HG03039 (cell line): ENCODE measurements around the gene SLC30A4.
"Not testable (repeated sequence)": the region's sequence is repeated elsewhere in the genome, so short reads cannot be mapped to it uniquely, and the experiment has no call there.

Source experiments
- ATAC-seq: cut with Tn5 transposase; IDR thresholded peaks from one replicate; pipeline ENCODE4 v1.9.1; 2021; ENCODE audit warnings: mild to moderate bottlenecking, moderate library complexity; ENCODE audit not compliant: unreplicated experiment

The SLC30A4 gene, protein sequence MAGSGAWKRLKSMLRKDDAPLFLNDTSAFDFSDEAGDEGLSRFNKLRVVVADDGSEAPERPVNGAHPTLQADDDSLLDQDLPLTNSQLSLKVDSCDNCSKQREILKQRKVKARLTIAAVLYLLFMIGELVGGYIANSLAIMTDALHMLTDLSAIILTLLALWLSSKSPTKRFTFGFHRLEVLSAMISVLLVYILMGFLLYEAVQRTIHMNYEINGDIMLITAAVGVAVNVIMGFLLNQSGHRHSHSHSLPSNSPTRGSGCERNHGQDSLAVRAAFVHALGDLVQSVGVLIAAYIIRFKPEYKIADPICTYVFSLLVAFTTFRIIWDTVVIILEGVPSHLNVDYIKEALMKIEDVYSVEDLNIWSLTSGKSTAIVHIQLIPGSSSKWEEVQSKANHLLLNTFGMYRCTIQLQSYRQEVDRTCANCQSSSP

DNA sequence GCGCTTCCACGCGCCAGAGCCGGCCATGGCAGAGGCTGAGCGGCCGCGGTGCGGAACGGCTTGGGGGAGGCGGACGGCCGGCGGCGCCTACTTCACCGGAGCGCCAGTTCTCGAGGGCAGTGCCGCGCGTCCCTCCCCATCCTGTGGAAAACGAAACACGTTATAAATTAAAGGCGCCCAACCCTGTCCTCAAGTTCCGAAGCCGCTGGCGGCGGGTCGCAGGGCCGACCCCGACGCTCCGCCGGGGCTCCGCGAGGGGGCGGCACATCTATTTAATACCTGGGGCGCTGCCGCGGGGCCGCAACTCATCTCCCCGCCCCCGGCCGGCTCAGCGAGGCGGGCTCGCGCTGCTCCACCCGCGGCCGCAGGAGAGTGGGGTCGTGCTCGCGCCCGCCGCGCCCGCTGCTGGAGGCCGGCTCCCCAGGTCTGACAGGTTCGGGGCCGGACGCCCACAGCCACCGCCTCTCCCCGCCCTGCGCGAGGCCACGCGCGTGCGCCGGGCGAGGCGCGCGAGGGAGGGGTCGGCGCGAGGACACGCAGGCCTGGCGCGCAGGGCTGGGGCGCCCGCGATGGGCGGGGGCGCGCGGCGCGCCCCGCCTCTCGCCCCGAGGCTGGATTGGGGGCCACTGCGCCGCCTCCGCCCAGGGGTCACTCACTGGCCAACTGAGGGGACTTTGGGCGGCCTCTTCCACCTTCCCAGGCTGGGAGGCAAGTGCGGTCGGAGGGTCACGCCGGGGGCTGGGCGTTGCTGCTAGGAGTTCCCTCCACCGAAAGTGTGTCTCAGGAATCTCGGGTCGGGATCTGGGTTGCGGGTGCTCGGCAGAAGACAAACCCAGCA is at the start of gene SLC30A4:
Gene SLC30A4 (minus strand): TSS at position 428 of the 838 bp plus-strand sequence. CDS start 401 bp downstream, at position 27.
- ATAC-seq, result peak; percentile 78

DNA sequence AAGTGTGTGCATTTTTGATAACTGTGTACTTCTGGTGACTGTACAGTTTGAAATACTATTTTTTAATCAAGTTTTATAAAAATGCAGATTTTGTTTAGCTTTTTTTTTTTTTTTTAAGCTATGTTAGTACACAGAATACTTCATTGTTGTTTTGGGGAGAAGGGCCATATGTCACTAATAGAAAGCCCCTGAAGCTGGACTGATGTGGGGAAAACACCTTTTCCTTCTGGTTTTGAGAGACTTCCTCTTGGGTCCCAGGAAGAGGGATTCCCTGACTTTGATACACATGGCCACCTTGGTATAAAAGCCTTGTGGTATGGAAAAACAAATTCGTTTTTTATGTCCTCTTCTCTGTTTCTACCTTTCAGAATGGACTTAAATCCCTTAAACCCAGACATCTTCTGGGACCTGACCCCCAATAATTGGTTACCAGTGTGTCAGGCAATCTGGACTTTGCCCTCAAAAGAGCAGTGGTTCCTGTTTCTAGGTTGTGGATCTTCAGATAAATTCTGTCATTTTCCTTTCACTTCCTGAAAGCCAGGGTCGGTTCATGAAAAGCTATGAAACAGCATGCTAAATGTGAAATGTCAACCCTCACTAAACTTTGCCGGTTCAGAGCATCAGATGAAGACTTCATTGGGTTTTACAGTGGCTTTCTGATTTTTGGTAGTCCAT is 33.5 kb upstream of the SLC30A4 start:
- no peak for ATAC-seq

DNA sequence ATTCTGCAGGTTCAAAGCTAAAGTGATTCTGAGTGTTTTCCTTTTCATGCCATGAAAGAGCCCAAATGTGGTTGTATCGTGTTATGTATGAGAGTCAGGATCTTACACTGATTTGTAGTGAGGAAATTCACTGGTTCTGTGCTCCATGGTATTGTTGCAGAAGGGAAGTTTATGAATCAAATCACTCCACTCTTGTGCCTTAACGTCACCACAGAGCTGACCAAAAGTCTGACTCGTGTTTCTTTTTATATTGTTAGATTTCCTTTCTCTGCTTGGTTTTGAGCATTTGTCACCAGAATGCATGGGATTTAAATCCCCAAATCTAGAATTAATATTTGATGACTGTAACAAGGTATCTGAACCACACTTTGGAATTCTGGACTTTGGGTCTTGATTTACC is 29.1 kb upstream of the SLC30A4 start:
- no peak for ATAC-seq

DNA sequence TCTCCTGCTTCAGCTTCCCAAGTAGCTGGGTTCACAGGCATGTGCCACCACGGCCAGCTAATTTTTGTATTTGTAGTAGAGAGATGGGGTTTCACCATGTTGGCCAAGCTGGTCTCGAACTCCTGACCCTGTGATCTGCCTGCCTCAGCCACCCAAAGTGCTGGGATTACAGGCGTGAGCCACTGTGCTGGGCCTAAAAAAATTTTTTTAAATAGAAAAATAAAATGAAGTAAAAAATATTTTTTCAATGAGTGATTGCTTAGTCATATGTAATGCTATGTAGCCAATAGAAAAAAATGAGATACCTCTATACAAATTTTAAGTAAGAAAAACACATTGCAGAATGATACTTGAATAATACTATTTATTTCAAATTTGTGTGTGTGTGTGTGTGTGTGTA is 27.9 kb upstream of the SLC30A4 start:
- no peak for ATAC-seq

DNA sequence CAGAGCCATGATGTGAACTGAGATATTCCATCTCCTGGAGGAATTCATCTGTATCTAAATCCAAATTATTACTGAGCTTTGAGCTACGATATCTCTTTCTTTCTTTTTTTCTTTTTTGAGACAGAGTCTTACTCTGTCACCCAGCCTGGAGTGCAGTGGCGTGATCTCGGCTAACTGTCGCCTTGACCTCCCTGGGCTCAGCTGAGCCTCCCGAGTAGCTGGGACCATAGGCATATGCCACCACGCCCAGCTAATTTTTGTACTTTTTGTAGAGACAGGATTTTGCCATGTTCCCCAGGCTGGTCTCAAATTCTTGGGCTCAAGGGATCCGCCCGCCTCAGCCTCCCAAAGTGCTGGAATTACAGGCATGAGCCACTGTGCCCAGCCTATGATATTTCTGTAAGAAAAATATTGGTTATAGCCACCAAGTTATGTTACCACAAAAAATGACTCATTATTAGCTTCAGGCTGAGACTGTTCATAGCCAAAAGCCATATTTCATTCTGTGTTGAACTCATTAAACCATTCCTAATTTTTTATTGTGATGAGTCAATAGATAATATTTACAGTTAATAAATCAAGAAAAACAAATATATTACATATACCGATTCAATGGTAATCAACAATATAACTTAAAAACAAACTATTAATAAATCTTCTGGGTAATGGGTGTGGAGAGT is 27.1 kb upstream of the SLC30A4 start:
- ATAC-seq, result no peak

DNA sequence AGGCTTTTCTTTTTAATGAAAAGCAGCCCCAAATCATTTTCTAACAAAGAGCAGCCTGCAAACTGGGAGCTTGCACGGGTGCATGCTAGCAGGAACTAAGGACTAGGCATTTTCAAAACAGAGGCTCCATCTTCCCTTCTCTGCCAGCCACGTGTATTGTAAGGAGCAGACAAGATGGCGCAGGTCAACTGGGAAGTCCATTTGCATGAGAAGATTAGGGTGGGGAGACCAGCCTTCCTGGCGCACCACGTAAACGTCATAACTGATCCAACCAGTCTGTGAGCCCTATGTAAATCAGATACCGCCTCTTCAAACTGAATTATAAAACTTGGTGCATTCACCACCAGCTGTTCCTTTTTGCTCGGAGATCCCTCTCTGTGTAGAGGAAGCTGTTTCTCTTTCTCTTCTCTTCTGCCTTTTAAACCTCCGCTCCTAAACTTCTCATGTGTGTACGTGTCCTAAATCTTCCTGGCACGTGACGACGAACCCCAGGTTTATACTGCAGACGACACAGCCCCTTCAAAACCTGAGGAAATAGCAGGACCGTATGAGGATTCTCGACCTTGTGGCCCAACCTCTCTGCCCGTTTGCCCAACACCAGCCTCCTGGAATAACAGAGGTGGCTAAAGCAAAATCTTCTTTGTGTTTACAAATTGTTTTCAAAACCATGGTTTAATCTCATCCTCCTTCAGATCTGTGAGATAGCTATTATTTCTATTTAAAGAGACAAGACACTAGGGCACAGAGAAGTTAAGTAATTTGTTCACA is 26.4 kb upstream of the SLC30A4 start:
- ATAC-seq, result no peak

DNA sequence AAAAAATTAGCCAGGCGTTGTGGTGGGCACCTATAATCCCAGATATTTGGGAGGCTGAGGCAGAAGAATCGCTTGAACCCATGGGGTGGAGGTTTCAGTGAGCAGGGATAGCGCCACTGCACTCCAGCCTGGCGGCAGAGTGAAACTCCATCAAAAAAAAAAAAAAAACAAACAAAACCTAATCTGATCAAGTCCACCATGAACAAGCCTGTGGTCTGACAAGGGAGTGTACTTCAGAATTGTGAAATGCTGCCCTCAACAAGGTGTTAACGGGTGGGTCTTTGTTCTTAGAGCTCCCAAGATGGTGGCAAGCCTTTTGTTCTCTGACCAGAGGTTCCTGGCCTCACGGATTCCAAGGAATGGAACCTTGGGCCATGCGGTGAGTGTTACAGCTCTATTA is 24.2 kb upstream of the SLC30A4 start:
- no peak for ATAC-seq

DNA sequence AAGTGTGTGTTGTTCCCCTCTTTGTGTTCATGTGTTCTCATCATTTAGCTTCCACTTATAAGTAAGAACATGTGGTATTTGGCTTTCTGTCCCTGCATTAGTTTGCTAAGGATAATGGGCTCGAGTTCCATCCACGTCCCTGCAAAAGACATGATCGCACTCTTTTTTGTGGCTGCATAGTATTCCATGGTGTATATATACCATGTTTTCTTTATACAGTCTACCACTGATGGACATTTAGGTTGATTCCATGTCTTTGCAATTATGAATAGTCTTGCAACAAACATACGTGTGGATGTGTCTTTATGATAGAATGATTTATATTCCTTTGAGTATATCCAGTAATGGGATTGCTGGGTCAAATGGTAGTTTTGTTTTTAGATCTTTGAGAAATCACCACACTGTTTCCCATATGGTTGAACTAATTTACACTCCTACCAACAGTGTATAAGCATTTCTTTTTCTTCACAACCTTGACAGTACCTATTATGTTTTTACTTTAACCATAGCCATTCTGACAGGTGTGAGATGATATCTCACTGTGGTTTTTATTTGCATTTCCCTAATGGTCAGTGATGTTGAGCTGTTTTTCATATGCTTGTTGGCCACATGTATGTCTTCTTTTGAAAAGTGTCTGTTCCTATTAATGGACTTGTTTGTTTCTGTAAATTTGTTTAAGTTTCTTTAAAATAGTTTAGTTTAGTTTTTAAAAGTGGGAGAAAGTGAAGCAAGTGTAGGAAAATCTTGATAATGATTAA is 21.9 kb upstream of the SLC30A4 start:
- no peak for ATAC-seq

DNA sequence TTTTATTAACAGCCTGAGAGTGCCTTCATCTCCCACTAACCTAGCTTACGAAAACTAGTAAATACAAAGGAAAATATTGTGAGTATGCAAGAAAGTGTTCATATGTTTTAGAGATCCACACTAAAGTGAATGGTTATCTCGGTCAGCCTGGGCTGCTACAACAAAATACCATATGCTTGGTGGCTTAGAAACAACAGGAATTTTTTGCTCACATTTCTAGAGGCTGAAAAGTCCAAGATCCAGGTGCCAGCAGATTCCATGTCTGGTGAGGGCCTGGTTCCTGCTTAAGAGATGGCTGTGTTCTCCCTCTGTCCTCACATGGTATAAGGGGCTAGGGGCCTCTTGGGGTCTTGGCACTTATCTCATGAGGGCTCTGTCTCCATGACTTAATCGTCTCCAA is 20.5 kb upstream of the SLC30A4 start:
- no peak for ATAC-seq

DNA sequence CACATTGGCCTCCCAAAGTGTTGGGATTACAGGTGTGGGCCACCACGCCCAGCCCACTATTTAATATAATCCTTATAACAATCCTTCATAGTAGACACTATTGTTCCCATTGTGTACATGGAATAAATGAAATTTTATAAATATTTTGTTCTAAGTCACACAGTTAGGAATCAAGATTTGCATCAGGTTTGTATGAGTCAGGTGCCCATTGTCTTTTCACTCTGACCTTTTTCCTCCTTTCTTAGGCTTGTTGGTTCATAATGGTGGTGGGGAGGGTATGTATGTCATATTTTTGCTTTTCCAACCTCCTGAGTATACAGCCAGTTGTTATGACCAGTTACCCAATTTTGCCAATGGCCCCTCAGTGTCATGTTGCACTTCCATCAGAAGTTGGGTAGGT is 18.0 kb upstream of the SLC30A4 start:
- no peak for ATAC-seq

DNA sequence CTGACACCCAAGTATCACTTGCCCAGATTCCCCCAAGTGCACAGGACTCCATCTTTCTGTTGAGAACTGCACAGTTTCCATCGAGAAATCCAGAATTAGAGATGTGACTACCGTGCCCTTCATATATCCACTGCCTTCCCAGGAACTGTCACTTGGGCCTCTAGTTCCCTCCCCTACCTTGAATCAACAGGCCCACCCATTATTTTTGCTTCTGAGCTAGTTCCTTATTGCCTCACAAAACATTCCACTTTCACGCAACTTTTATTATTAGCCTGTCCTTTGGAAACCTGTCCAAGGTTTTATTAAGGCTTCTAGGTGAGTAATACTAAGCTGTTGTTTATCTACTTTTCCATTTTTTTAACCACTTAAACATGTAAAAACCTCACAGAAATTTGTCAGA is 17.1 kb upstream of the SLC30A4 start:
- no peak for ATAC-seq

DNA sequence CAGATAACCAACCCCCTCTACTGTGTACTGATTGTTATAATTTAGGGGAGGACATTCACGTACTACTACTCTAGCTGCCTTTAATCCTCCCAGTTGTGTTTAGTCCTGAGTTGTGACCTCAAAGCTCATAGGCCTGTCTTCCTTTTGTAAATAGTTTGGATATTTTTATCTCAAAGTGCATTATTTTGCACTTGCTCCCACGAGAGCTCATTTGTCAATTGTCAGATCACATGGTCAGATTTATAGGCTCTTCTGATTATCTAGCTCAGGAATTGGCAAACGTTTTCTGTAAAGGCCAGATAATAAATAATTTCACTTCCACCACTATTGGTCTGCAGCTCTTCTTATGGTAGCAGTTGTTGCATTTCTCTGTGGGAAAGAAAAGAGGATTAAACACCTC is 14.4 kb upstream of the SLC30A4 start:
- no peak for ATAC-seq

DNA sequence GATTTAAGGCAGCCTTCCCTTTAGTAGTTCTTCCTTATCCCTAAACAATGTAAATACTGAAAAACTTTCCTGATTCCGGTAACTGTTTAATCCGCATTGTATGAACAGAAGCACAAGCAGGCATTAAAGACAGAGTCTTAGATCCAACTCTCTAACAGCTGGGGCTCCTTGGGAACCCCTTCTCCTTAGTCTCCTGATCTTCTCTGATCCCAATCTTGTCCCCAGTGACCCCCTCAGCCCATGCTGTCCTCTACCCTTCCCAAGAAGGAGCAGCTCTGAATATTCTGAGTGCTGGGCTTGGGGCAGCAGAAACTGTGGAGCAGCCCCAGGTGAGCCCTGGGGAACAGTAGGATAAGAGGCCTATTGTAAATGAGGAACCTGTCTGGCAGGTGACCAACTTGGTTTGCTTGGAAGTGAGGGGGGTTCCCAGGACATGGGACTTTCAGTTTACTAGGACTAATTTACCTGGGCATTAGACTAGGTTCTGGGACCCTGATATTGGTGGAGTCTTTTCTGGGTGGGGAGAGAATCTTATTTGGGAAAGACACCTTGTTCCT is 13.0 kb upstream of the SLC30A4 start:
- no peak for ATAC-seq

DNA sequence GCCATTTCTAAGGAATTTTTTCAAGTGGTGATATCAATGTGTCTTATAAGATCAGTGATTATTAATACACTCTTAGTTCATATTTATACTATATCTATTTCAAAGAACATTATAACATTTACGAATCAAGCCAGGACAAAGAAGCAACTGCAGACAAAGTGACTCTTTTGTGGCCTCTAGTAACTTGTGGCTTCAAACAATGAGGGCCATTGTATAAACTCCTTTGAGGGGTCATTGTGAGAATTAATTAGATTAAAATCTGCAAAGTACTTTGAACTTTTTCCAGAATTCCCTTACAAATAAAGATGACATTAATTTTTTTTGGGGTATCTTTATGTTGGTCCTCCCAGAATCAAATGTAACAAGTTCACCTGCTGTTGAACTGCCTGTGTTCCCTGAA is 12.3 kb upstream of the SLC30A4 start:
- no peak for ATAC-seq

DNA sequence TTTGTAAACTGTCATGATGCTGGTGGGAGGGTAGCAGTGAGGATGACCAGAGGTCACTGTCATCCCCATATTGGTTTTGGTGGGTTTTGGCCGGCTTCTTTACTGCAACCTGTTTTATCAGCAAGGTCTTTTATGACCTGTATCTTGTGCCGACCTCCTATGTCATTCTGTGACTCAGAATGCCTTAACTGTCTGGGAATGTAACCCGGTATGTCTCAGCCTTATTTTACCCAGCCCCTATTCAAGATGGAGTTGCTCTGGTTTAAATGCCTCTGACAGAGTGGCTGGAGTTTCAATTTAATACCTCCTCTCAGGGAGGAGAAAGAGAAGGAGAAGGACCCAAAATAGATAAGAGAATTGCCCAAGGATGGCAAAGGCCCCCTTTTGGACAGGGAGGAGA is 10.3 kb upstream of the SLC30A4 start:
- not testable (repeated sequence) for ATAC-seq

DNA sequence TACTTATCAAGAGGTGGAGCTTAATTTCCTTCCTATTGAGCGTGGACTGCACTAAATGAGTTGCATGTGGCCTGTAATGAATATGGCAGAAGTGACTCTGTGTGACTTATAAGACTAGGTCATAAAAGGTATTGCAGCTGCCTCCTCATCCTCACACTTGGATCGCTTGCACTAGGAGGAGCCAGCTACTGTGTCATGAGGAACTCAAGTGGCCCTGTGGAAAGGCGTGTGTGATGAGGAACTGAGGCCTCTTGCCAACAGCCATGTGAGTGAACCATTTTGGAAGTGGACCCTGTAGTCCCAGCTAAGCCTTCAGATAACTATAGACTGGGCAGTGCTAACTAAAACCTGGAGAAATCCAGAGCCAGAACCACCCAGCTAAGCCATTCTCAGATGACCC is 7.1 kb upstream of the SLC30A4 start:
- ATAC-seq, result no peak

DNA sequence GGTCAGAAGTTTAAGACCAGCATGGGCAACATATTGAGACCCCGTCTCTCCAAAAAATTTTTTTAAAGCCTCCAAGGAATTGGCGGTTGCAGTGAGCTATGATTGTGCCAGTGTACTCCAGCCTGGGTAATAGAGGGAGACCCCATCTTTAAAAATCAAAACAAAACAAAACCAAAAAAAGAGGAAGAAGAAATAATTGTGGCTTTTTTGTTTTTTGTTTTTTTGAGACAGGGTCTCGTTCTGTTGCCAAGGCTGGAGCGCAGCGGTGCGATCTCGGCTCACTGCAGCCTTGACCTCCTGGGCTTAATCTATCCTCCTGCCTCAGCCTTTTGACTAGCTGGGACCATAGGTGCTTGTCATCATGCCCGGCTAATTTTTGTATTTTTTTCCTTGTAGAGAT is 4.5 kb upstream of the SLC30A4 start:
- ATAC-seq, result no peak

DNA sequence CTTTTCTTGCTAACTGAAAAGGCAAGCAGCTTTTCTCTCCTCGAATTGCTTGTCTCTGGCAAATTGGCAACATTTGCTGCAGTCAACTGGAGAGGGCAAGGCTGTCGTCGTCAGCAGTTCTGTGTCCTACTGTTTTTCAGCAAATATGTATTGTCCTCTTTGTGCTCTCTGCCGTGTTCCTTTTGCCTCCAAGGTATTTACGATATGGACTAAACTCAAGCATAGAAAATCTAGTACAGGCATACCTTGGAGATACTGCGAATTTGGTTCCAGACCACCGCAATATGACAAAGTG is 558 bp upstream of the SLC30A4 start:
- no peak for ATAC-seq

DNA sequence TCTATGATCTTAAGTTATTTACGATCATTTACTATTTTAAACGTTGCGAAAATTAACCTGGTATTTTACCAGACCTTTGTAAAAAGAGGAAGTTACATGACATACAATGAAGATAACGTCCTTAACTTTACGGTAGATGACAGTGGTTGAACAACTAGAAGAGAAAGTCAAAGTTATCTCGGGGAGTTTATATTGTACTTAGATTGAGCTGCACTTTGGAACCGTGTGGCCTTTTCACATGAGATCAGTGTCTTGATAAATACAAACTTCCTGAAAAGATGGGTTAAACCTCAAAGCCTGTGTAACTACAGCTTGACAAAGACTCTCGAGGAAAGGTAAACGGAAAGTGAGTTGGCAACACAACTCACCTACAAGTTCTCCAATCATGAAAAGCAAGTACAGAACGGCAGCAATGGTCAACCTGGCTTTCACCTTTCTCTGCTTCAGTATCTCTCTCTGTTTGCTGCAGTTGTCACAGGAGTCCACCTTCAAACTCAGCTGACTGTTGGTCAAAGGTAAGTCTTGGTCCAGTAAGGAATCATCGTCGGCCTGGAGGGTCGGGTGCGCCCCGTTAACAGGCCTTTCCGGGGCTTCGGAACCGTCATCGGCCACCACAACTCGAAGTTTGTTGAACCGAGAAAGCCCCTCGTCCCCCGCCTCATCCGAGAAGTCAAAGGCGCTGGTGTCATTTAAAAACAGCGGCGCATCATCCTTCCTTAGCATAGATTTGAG is 793 bp downstream of the SLC30A4 start:
- ATAC-seq, result no peak
